SK-N-MC (cell line): ENCODE data around the gene COL13A1.

Experiments used
- EZH2 ChIP-seq: fragments of 200-600 bp; sonication (generic); IDR thresholded peaks from one replicate; pipeline ENCODE4 v1.6.1; 2017; ENCODE audit warnings: antibody characterized with exemption
- FOXP2 ChIP-seq: optimal IDR thresholded peaks from 2 replicates; pipeline ENCODE3; 2011; ENCODE audit warnings: mild to moderate bottlenecking, moderate library complexity; ENCODE audit not compliant: insufficient read depth; ENCODE audit errors: extremely low read length, control extremely low read depth
- POLR2AphosphoS5 ChIP-seq: IDR thresholded peaks from 2 replicates; pipeline ENCODE4 v1.6.1; 2012; ENCODE audit warnings: mild to moderate bottlenecking, low read depth, low read length, borderline replicate concordance

- TF ChIP-seq EZH2, result no peak
- no peak for TF ChIP-seq POLR2AphosphoS5
- no peak for TF ChIP-seq FOXP2
These were observed 110.2 kb downstream of the COL13A1 start for GRCh38 chr10:69911613-69912528.
